ENCODE results near the gene CCSER1. TPM values are rescaled to one million over a fixed set of nuclear protein-coding genes. Genes with fewer than 3 reads are reported as not detected.

CCSER1 gene
- polyA plus RNA-seq, 1 donor from 2014 or later: 20.8 TPM

- TF ChIP-seq EP300 (conservative IDR thresholded peaks at IDR 0.05; ENCODE audit: poor library complexity, severe bottlenecking): no peak
- no peak for TF ChIP-seq REST (IDR thresholded peaks at IDR 0.05; ENCODE audit: borderline replicate concordance)
- TF ChIP-seq TAF1 (IDR thresholded peaks at IDR 0.05; ENCODE audit: low read depth): no peak
- TF ChIP-seq EZH2 (IDR thresholded peaks at IDR 0.05; ENCODE audit: borderline replicate concordance, insufficient read depth, low read length, poor library complexity, severe bottlenecking): no peak
- no peak for TF ChIP-seq SMC3 (conservative IDR thresholded peaks at IDR 0.05; ENCODE audit: poor library complexity)
- no peak for TF ChIP-seq MXI1 (conservative IDR thresholded peaks at IDR 0.05; ENCODE audit: poor library complexity, severe bottlenecking)
- no peak for TF ChIP-seq POLR2AphosphoS5 (IDR thresholded peaks at IDR 0.05)
- TF ChIP-seq RAD21 (conservative IDR thresholded peaks at IDR 0.05): no peak
- no peak for TF ChIP-seq CTCF (IDR thresholded peaks at IDR 0.05; ENCODE audit: poor library complexity, severe bottlenecking)
- Histone ChIP-seq H3K9ac (ENCODE audit: low read length) (no peak overlapping the region), H3K9me2 (ENCODE audit: insufficient read depth, low read length) (no peaks in the 10 kb centered on the region), H3K27ac (ENCODE audit: low read length) (no peak overlapping the region), H2AFZ (ENCODE audit: low read depth, low read length) (no peak overlapping the region), H3K9me3 (ENCODE audit: low read length) (no peaks in the 10 kb centered on the region), H4K20me1 (ENCODE audit: insufficient read depth) (no peaks in the 10 kb centered on the region), H3K79me2 (replicated peaks; ENCODE audit: insufficient read depth, low read length) (no peaks in the 10 kb centered on the region), H3K4me2 (ENCODE audit: low read length) (no peak overlapping the region), H3F3A (ENCODE audit: insufficient read depth, low read length, poor library complexity, severe bottlenecking) (no peaks in the 10 kb centered on the region), H3K27me3 (ENCODE audit: insufficient read depth, low read depth, low read length) (no peaks in the 10 kb centered on the region), H3K36me3 (ENCODE audit: insufficient read depth, low read length) (no peaks in the 10 kb centered on the region), H3K4me3 (ENCODE audit: low read length) (no peak overlapping the region)
These were observed 867.8 kb downstream of the CCSER1 start for GRCh38 chr4:90994851-90995574.

- Histone ChIP-seq H4K20me1 (ENCODE audit: insufficient read depth) (no peaks in the 10 kb centered on the region), H3K27me3 (ENCODE audit: insufficient read depth, low read depth, low read length) (no peaks in the 10 kb centered on the region), H3K9me3 (ENCODE audit: low read length) (no peaks in the 10 kb centered on the region), H3K36me3 (ENCODE audit: insufficient read depth, low read length) (no peaks in the 10 kb centered on the region), H3K79me2 (replicated peaks; ENCODE audit: insufficient read depth, low read length) (no peaks in the 10 kb centered on the region), H2AFZ (ENCODE audit: low read depth, low read length) (no peak overlapping the region), H3K9me2 (ENCODE audit: insufficient read depth, low read length) (no peaks in the 10 kb centered on the region), H3F3A (ENCODE audit: insufficient read depth, low read length, poor library complexity, severe bottlenecking) (no peaks in the 10 kb centered on the region), H3K27ac (ENCODE audit: low read length) (no peak overlapping the region), H3K9ac (ENCODE audit: low read length) (no peak overlapping the region), H3K4me2 (ENCODE audit: low read length) (no peak overlapping the region), H3K4me3 (ENCODE audit: low read length) (no peak overlapping the region)
- TF ChIP-seq RAD21 (conservative IDR thresholded peaks at IDR 0.05) (no peak), MXI1 (conservative IDR thresholded peaks at IDR 0.05; ENCODE audit: poor library complexity, severe bottlenecking) (no peak), EZH2 (IDR thresholded peaks at IDR 0.05; ENCODE audit: borderline replicate concordance, insufficient read depth, low read length, poor library complexity, severe bottlenecking) (no peak), TAF1 (IDR thresholded peaks at IDR 0.05; ENCODE audit: low read depth) (no peak), REST (IDR thresholded peaks at IDR 0.05; ENCODE audit: borderline replicate concordance) (no peak), POLR2AphosphoS5 (IDR thresholded peaks at IDR 0.05) (no peak), SMC3 (conservative IDR thresholded peaks at IDR 0.05; ENCODE audit: poor library complexity) (no peak)
These were observed 868.8 kb downstream of the CCSER1 start for GRCh38 chr4:90995996-90996395.

Measured in neural cell (in vitro differentiated cells).